GM21825 (cell line): ENCODE data around the gene ACD.
"Not testable (repeated sequence)": the region's sequence is repeated elsewhere in the genome, so short reads cannot be mapped to it uniquely, and the experiment has no call there.

Experiments
- ATAC-seq: cut with Tn5 transposase; IDR thresholded peaks from one replicate; pipeline ENCODE4 v1.9.1; 2021; ENCODE audit warnings: mild to moderate bottlenecking, moderate library complexity; ENCODE audit not compliant: unreplicated experiment

The ACD gene

DNA sequence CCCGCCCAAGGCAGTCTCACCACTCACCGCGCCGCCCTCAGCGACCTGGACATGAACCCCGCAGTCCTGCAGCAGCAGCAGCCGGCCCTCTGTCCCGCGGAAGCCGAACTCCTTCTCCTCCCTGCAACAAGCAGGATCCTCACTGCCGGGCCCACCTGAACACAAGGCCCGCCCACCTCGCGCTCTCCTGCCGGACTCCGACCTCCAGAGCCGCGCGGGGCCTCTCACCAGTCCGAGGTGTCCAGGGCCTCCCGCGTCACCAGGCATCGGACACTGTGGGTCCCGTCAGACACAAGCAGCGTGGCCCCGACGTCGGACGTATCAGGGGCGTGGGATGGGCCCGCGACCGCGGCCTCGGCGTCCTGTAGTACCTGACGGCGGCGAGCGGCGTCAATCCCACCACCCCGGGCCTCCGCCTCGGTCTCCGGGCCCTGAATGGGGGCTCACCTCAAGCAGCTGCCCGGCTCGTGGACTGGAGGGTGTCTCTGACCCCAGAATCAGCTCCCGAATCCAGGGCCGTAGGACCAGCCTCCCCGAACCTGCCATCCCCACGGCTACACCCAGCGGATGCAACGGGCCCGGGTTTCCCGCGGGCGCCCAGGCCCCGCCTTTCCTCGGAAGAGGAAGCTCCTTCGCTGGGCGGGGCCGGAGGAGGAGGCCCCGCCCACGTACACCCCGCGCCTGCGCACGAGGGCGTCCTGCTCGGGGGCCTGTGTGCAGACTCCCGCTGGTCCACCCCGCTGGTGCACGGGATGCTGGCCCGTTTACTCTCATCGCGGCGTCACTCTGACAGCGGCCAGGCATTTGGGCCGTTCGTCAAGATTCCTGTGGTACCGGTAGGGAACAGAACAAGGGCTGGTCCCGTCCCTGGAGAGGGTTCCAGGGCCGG, at the start of gene ACD:
Gene ACD, minus strand, starts transcription at position 586 of the 889 bp plus-strand sequence. Its CDS starts 40 bp downstream, at position 546.
- ATAC-seq = peak; percentile 53

DNA sequence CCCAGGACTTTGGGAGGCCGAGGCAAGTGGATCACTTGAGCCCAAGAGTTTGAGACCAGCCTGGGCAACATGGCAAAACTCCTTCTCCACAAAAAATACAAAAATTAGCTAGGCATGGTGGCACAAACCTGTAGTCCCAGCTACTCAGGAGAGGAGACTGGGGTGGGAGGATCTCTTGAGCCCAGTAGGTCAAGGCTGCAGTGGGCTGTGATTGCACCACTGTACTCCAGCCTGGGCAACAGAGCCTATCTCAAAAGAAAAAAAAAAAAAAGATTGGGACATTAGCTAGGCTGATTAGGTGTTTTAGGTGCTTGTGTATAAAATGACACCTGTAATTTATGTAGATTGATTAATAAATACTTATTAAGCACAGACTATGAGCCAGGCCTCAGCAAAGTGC, 49.0 kb upstream of the ACD start:
- no peak for ATAC-seq

DNA sequence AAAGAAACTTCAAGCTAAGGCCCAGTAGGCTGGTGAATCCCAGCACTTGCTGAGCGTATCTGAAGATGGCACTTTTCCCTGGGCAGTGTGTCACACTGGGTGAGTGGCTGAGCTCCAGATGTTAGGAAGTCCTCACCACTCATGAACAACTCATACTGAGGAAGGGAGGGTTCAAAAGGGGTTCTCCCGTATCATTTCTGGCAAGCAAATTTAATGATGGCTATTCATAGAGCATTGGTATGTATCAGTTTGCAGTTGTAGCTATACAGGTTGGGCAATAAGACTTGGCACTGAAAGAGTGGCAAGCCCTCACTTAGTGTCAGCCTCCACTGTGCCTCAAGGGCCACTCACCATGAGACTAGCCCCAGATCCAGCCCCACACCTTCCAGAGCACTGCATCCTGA, 48.3 kb upstream of the ACD start:
- ATAC-seq = no peak

DNA sequence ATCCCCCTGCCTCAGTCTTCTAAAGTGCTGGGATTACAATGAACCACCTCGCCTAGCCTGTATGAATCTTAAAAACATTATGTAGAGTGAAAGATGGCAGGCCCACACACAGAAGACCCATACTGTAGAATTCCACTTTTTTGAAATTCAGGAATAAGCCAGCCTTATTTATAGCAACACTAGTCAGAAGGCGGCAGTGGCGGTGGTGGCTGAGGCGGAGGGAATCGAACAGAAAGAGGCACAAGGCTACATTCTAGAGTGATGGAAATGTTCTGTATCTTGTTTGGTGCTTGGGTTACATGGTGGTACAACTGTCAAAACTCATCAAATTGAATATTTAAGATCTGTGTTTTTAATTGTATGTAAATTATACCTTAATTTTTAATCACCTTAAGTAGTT, 47.7 kb upstream of the ACD start:
- ATAC-seq = no peak

DNA sequence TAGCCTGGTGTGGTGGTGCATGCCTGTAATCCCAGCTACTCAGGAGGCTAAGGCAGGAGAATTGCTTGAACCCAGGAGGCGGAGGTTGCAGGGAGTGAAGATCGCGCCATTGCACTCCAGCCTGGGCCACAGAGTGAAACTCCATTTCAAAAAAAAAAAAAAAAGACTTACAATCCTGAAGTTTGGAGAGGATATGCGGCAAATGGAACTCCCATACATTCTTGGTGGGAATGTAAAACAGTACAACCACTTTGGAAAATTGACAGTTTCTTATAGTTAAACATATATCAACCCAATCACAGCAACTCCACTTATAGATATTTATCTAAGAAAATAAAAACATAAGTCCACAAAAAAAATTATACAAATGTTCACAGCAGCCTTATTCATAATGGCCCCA, 47.1 kb upstream of the ACD start:
- ATAC-seq = no peak

DNA sequence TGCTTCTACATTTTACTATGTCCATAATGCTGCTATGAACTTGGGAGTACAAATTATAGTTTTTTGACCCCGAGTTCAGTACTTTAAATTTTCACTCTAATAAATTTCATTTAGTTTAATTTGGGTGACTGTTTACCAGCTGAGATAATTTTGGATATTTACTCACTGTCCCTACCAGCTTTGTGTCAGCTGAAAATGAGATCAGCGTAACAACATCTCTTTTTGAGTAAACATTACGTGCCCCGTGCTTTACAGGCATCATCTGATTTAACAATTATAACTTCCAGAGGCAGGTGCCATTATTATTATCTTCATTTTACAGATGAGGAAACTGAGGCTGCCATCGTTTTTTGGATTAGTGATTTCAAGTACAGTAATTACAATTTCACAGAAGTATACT, 44.0 kb upstream of the ACD start:
- ATAC-seq = no peak

DNA sequence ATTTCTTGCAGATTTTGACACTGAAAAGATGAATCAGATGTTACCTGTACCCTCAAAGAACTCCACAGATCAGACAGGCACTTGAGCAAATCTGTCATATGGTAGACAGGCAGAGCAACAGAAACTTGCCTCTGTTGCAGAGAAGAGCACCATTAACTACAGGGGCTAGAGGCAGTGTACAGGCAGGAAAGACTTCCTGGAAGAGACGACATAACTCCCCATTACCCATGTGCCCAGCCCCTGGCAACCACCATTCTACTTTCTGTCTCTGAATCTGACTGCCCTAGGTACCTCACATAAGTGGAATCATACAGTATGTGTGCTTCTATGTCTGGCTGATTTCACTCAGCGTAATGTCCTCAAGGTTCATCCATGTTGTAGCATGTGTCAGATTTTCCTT, 43.6 kb upstream of the ACD start:
- no peak for ATAC-seq

DNA sequence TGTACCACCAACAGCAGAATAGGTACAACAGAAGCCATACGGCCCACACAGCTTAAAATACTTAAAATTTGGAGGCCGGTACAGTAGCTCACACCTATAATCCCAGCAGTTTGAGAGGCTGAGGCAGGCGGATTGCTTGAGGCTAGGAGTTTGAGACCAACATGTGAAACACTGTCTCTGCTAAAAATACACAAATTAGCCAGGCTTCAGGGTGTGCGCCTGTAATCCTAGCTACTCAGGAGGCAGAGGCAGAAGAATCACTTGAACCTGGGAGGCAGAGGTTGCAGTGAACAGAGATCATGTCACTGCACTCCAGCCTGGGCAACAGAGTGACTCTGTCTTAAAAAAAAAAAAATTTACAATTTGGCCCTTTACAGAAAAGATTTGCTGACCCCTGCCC, 42.1 kb upstream of the ACD start:
- no peak for ATAC-seq

DNA sequence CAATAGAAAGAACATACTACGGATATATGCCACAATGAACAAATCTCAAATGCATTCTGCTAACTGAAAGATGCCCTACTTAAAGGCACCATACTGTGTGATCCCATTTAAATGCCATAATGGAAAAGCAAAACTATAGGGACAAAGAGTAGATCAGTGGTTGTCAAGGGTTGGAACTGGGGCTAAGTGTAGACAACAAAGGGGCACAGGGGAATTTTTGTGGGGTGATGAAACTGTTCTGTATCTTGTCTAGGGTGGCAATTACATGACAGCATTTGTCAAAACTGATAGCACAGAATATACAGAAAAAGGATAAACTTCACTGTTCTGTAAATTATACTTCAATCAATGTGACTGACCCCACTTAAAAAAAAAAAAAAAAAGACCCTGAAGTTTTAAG, 41.4 kb upstream of the ACD start:
- no peak for ATAC-seq

DNA sequence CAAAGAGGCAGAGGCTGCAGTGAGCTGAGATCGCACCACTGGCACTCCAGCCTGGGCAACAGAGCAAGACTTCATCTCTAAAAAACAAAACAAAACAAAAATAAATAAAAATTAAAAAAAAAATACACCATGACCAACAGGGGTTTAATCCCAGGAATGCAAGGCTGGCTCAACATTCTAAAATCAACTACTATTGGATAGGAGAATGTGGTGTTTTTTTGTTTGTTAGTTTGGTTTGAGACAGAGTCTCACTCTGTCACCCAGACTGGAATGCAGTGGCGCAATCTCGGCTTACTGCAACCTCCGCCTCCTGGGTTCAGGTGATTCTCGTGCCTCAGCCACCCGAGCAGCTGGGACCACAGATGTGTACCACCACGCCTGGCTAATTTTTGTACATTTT, 39.2 kb upstream of the ACD start:
- ATAC-seq = no peak

DNA sequence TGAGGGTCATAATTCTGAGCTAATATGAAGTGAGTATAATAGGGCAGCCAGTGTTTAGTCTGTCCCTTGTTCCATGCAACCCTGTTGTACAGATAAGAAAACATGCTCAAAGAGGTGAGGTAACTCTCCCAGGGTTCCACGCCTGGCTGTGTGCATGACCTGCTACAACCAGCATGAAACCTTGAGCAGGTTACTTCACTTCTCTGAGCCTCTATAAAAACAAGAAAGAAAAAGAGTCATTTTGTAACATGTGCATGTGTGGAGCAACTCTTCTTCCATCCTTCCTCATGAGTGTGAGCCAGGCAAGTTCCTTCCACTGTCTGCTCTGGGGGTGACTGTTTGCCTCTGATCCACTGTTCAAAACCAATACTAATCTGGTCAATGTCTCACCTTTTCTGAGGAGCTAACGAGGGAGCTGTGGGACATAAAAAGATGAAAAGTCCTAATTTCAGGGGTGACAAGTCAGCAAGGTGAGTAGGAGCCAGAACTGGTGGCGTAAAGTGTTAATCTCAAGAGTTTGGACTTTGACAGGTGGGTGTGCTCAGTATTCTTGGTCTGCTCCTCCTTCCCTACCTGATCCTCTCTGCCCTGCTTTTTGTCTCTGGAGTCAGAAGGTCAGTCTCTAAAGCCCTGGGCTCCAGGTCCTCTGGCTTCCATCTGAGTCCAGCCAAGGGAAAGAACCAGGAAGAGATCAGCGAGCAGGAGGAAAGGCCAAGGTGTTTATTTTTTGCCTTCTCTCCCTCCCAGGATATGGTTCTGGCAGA, 37.5 kb upstream of the ACD start:
- ATAC-seq = no peak

DNA sequence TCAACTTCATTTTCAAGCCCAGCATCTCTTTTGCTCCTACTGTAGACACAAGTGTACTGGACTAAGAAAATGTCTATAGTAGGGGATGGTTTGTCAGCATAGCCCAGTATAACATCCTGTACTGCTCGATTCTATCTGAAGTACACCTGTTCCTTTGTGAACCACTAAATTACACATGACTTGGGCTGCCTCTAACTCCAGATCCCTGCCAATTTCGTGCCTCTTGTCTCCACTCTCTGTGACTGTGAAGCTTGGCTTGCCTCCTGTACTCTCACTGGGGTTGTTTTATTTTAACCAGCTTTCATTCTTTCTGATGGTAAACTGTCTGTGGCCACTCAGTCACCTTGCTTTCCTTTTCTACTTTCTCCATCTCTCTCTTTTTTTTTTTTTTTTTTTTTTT, 34.6 kb upstream of the ACD start:
- ATAC-seq = no peak

DNA sequence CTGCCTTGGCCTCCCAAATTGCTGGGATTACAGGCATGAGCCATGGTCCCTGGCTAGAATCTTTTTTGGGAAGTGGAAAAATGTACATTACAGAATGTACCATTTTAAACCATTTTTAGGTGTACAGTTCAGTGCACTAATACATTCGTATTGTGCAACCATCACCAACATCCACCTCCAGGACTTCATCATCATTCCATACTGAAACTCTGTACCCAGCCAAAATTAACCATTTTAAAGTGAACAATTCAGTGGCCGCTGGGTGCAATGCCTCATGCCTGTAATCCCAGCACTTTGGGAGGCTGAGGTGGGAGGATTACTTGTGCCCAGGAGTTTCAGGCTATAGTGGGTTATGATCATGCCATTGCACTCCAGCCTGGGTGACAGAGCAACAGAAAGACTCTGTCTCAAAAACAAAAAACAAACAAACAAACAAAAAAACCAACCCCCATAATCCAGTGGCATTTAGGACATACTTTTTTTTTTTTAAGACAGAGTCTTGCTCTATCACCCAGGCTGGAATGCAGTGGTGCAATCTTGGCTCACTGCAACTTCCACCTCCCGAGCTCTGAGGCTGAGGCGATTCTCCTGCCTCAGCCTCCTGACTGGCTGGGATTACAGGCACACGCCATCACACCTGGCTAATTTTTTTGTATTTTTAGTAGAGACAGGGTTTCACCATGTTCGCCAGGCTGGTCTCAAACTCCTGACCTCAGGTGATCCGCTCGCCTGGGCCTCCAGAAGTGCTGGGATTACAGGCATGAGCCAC, 33.6 kb upstream of the ACD start:
- ATAC-seq = not testable (repeated sequence)

DNA sequence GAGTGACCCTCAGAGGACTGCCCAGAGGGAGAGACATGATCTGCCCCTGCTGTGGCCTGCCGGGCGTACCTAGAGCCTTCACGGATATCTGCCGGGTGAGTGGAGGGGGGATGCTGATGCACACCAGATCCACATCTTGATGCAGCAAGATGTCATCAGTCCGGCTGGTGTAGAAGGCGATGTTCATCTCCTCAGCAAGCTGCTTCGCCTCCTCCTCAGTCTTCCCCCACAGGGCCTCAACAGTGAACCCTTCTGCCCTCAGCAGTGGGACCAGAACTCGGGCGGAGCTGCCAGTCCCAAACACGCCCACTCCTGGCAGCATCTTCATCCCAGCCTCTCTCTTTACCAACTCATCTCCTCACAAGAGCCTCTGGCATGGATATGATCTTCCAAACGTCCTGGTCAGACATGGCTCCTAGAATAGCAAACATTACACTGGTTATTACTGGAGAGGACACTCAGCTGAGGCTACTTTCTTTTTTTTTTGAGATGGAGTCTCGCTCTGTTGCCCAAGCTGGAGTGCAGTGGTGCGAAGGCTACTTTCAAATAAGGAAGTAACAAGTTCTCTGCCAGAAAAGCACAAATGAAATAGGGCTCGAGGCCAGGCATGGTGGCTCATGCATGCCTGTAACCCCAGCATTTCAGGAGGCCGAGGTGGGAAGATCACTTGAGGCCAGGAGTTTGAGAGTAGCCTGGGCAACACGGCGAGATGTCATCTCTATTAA, 25.5 kb upstream of the ACD start:
- no peak for ATAC-seq

DNA sequence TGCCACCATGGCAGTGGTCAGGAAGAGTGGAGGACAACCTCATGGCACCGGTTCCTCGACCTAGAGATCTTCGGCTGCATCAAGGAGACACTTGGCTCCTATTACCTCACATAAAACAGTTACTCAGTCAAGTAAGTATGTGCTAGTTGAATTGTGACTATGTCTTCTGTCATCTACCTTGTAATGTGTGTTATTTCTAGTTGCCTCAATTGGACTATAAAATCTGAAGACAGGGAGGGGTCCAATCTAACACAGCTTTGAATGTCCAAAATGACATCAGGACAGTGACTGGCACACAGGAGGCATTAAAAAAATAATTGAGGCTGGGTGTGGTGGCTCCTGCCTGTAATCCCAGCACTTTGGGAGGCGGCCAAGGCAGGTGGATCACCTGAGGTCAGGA, 23.7 kb upstream of the ACD start:
- ATAC-seq = no peak

DNA sequence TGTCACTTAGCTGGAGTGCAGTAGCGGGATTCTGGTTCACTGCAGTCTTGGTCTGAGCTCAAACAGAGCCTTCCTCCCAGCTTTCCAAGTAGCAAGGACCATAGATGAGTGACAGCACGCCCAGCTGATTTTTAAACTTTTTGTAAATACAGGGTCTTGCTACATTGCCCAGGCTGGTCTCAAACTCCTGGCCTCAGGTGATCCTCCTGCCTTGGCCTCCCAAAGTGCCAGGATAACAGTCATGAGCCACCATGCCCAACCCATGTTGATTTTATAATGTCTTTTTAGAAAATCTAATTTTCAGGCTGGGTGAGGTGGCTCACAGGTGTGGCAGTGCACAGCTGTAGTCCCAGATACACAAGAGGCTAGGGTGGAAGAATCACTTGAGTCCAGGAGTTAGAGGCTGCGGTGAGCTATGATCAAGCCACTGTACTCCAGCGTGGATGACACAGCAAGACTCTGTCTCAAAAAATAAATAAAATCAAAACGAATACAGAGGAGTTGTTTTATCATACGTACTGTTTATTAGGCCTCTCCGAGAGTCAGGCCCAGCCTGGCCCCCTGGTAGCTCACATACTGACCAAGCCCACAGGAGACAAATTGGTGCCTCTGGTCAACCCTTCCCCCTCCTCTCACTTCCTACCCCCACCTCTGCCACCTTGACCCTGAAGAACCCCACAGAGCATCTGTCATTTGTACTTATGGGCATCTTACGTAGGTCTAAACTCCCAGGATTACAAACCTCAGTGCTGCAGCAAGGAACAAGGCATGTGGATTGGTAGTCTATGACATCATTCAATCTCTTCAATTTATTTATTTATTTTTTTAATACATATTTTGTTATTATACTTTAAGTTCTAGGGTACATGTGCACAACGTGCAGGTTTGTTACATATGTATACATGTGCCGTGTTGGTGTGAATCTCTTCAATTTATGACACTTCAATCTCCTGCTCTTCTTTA, 20.2 kb upstream of the ACD start:
- no peak for ATAC-seq

DNA sequence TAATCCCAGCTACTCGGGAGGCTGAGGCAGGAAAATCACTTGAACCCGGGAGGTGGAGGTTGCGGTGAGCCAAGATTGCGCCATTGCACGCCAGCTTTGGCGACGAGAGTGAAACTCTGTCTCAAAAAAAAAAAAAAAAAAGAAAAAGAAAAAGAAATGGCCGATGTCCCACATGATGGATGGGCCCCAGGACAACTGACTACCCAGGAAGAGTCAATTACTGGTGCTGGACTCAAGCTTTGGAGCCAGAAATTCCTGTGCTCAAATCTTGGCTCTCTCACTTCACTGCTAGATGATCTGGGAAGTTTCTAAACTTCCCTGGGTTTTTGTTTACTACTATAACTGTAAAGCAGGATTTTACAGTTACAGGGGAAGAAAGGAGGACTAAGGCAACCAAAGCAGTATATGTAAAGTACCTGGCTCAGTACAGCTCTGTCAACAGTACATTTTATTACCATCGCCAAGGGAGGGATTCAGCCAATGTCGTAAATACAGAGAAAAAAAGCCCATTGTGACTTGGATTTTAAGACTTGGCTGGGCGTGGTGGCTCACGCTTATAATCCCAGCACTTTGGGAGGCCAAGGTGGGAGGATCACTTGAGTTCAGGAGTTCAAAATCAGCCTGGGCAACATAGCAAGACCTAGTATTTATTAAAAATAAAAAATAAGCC, 18.4 kb upstream of the ACD start:
- ATAC-seq = no peak

DNA sequence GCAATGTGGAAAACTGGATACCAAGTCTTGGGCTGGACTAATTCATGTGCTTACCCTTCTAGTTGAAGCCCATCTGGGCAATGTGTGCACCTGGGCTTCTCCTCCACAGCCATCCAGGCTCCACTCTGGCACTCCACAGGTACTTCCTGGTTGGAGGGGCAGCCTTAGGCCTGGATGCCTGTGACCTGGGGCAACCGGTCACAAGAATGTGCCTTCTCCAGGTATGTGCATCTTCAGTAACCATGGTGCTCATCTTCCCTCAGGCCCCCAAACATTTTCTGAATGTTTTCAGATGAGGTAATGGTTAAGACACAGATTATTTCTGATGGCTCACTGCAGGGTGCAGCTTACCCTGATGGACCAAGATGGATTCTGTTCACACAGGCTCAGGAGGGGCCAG, 17.7 kb upstream of the ACD start:
- ATAC-seq = no peak

DNA sequence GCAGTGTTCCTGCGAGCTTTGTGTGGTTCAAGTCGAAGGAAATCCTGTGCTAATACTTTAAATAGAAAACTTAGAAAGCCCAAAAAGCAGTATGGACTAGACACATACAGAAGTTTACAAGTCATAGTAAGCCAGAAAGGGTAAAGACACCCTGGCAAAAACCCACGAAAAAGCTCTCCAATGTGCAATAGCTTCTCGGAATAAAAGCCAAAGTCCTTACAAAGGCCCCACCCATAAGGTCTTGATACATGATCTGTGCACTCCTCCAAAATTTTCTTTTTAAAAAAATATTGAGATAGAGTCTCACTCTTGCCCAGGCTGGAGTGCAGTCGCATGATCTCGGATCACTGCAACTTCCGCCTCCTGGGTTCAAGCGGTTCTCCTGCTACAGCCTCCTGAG, 16.9 kb upstream of the ACD start:
- no peak for ATAC-seq
